CD4-positive, alpha-beta T cell treated with Interleukin-15 for 1 hour (primary cell): ENCODE measurements around the gene NTM.
"Not testable (repeated sequence)": the region's sequence is repeated elsewhere in the genome, so short reads cannot be mapped to it uniquely, and the experiment has no call there.

Experiments
- DNase-seq: peaks from one replicate; pipeline ENCODE4 v3.0.0-alpha.2; 2020

The NTM gene

GRCh38 chr11:132312701-132313111 lies 942.3 kb downstream of the NTM start:
- DNase-seq, result no peak

DNA sequence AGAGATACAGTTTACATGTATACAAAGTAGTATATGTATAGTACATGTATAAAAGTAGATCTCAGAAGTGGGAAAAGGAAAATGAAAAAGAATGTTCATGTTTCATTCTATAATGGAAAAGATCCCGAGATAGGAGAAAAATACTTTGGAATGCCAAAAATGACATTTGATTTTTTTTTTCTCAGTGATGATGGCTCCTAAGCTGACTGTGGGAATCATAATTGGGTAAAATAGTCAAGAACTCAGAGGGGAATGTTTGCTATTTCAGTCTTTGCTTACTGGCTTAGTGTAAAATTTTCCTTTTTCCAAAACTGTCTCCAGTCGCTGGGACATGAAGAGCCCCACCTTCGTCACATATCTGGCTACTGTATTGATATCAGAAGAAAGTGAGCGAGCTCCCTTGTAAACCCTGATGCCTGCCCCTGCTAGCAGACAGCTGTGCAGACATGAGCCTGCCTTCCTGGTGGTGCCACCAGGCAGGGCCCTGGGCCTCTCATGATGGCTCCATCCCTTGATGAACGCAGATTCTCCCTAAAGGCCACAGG lies 944.6 kb downstream of the NTM start:
- DNase-seq, result no peak

GRCh38 chr11:132315696-132316095 lies 945.3 kb downstream of the NTM start:
- no peak for DNase-seq

GRCh38 chr11:132318421-132319157 lies 948.2 kb downstream of the NTM start:
- no peak for DNase-seq

- DNase-seq, result not testable (repeated sequence)
Measured at GRCh38 chr11:132319419-132319818, 949.0 kb downstream of the NTM start.

GRCh38 chr11:132330515-132330914 lies 960.1 kb downstream of the NTM start:
- DNase-seq, result no peak

GRCh38 chr11:132332521-132332920 lies 962.1 kb downstream of the NTM start:
- DNase-seq, result no peak

- DNase-seq, result no peak
Measured at GRCh38 chr11:132334769-132335280, 964.4 kb downstream of the NTM start.

- no peak for DNase-seq
Measured at GRCh38 chr11:132335311-132335710, 964.9 kb downstream of the NTM start.

DNA sequence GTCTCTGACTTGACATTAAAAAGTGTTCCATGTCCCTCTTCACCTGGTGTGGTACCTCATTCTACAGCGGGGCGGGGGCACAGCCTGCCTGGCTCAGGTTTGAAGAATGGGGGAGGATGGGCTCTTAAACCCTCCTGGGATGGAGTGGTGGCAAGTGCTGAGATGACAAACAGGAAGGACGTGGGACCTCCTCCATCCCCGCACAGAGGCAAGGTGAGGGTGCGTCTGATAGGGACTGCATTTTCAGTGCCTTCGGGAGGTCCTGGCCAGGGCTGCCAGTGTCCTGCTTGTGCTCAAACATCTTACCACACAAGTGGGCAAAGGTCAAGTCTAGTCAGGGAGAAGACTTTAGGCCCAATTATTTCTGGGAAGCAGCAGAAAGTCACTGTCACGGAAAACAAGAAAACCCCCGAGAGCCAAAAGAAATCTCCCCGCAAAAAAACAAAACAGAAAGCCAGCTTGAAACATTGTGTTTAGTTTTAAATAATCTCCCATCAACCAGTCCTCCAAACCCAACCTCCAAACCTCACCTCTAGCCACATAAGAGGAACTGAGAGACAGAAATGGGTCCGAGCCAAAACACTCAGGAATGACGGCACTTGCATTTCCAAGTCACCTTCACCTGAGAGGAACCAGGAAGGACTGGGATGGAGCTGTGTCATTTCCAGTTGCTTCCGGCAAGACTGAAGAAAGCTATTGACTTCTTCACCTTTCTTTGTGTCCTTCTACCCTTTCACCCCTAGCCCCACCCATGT lies 966.5 kb downstream of the NTM start:
- DNase-seq, result no peak

GRCh38 chr11:132337819-132338416 lies 967.5 kb downstream of the NTM start:
- DNase-seq, result no peak

DNA sequence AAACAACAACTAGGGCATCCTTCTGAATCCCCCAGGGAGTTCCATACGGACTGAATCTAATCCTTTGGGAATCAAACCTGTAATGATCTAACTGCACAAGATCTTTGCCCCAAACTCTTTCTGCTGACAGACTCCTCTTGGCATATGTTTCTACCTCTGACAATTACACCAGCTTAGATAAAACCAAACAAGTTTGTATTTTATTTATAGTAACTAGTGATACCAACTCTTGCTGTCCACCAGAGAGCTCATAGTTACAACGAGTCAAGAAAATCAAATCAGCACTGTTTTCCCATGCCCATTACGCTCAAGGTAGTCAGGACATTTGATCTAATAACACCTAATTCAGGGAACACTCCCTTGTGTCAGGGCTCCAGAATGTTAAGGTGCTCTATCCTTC lies 972.0 kb downstream of the NTM start:
- no peak for DNase-seq

DNA sequence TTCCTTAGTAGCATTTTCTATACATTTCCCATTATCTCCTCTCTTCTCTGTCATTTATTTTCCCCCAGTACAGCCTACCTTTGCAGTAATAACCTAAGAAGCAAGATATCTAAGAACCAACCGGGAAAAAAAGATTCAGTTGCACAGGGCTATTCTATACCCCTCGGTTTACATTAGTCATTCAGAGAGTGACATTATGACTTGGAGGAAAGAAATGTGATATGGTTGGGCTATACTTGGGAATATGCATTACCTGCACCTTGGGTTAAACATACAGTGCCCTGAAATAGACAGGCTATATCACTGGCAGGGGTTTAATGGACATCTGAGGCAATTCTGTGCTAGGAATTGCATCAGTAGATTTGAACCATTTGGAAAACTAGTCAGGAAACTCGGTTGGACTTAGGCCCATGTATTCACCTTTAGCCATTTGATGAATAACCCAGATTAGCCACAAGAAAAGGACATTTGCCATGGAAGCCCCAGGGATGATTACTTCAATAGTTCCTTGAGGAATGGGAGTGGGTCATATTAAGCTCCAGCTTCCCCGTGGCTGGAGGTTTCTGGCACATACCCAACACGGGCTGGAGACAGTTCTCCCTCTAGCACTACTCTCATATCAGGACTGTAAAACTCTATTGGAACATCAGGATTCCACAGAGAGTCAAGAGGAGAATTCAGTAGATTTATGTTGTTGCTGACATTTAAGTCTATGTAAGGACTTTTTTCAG lies 973.2 kb downstream of the NTM start:
- DNase-seq, result no peak

DNA sequence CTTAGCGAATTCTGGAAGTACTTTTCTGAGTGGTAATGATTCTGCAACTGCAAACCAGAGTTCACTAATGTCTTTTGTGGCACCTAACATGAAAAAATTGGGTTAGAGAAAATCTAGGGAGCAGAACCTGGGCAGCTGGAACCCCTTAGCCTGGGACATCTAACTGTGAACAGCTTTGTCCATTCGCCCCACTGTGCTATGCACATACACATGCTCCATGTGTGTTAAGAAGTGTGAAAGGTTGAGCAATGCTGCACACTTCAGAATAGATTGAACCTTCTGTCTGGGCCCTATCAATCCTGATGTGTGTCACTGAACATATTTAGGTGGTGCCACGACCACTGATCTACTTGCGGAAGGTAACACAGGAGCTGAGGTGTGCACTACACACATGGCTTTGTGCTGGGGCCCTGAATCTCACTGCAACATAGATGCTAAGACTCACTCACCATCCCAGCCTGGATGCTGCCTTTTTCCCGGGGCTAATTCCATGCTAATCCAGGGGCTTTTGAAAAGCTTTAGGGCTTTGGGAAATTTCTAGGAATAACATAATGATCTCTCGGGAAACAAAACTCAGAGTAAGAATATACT lies 976.2 kb downstream of the NTM start:
- no peak for DNase-seq

- no peak for DNase-seq
Measured at GRCh38 chr11:132347156-132348090, 977.0 kb downstream of the NTM start.

DNA sequence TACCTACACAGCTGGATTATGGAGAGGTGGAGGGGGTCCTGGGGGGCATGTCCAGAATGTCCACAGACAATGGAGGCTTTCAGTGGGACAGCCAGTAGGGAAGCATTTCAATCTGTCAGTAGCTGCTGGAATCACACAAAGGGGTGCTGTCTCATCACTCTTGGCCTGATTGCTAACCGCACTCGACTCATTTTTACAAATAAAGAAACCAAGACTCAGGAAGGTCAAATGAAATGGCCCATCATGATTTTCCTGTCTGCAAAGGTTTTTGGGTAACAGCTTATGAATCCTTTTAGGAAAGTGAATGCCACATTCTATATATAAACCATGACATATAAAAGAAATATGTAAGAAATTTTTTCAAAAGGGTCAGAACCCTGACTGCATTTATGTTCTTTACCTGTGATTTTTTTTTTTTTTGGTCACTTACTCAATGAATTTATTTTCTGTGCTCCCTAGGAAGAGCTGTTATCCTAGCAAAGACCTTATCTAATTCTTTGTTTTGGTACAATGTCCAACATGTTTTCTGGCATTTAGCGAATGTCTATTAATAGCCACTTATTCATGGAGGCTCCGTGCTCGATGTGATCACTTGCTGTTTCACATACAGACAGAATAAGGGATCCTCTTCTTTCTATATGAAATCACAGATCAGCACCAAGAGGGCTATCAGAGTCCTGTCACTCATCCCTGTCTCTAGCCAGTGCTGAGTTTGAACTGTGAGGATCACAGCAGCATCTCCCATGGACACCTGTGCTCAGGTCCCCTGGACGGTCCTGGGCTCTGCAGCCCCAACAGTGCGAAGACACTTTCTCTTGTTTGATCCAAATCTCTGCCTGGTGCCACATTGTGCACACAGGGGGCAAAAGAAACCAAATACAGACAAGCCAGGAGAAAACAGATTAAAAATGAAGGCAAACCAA lies 979.7 kb downstream of the NTM start:
- DNase-seq, result no peak

DNA sequence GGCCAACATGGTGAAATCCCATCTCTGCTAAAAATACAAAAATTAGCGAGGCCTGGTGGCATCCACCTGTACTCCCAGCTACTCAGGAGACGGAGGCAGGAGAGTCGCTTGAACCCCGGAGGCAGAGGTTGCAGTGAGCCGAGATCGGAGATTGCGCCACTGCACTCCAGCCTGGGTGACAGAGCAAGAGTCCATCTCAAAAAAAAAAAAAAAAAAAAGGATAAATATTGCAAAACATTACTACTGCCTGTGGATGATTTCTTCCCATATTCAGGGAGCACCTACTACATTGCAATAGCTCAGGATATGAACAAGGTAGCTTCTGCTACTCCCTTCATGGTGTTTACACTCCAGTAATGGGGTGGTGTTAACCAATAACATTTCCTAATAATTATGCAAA lies 980.6 kb downstream of the NTM start:
- DNase-seq, result no peak

- no peak for DNase-seq
Measured at GRCh38 chr11:132352497-132352896, 982.1 kb downstream of the NTM start.

- DNase-seq, result no peak
Measured at GRCh38 chr11:132353255-132353654, 982.8 kb downstream of the NTM start.
